K562 (cell line): ENCODE data around the gene RFPL3. TPM values are rescaled to one million over a fixed set of nuclear protein-coding genes. Genes with fewer than 3 reads are reported as not detected.

Experiments
- ATAC-seq: fragments of 200-7000 bp; cut with Tn5 transposase; 3 replicates; pipeline ENCODE4 v1.9.1; 2020; ENCODE audit warnings: moderate library complexity
- BruUV-seq: library from RNA; stranded (reverse); fragments of 400-500 nt; replicated peaks from 2 replicates; lab custom pipeline; 2021; lab: Mats Ljungman, UMichigan
- CTCF ChIA-PET: fragments of 300-600 bp; formaldehyde crosslinking; extraction: SDS; loops from one replicate; lab custom pipeline; 2021; ENCODE audit warnings: low intra/inter-chr PET ratio; lab: Yijun Ruan, JAX
- POLR2A ChIA-PET: fragments of 300-600, 350-650 bp; sonication (Branson Sonifier 250); formaldehyde crosslinking; extraction: SDS; loops from one replicate; lab custom pipeline; 2021; ENCODE audit warnings: antibody characterized with exemption, inconsistent platforms; lab: Yijun Ruan, JAX
- DNase-seq, 4 experiments: peaks; one replicate each; pipeline versions ENCODE4 v3.0.0 to v3.0.0-alpha.2; 2011 to 2018; ENCODE audit warnings: low spot score in 3 of 4, mixed read lengths in 3 of 4; ENCODE audit errors: extremely low read depth in 1 of 4
- FAIRE-seq: peaks from 2 replicates; lab custom pipeline; 2011; peaks lifted over from hg19 to GRCh38; lab: Jason Lieb, UNC
- H2AFZ ChIP-seq: 2 replicates; pipeline ENCODE4 v1.6.0; 2011; ENCODE audit warnings: low read depth, low read length, control low read depth, inconsistent platforms
- H3K27ac ChIP-seq: fragments of 200-600 bp; 3 replicates; pipeline ENCODE4 v1.8.0; 2011; ENCODE audit warnings: low read depth, mild to moderate bottlenecking, control low read depth, inconsistent platforms, low read length, moderate library complexity, mixed read lengths; ENCODE audit errors: extremely low read depth
- H3K27me3 ChIP-seq, 2 experiments: fragments of 300-600 bp in 1 of 2; 2 replicates in 1 of 2; 3 replicates in 1 of 2; pipeline versions ENCODE4 v1.6.0 to v1.8.0; 2011; ENCODE audit warnings: inconsistent platforms in 2 of 2, low read length in 2 of 2, mild to moderate bottlenecking in 1 of 2, mixed read lengths in 1 of 2, moderate library complexity in 1 of 2; ENCODE audit not compliant: control insufficient read depth in 2 of 2, insufficient read depth in 2 of 2
- H3K36me3 ChIP-seq: fragments of 300-600 bp; 3 replicates; pipeline ENCODE4 v1.8.0; 2011; ENCODE audit warnings: mild to moderate bottlenecking, low read length, inconsistent platforms; ENCODE audit not compliant: control insufficient read depth, insufficient read depth
- H3K4me1 ChIP-seq, 2 experiments: fragments of 200-600 bp in 1 of 2; replicated peaks in 1 of 2; 2 replicates in 1 of 2; 3 replicates in 1 of 2; pipeline versions ENCODE4 v1.5.1 to v1.8.0; 2011; ENCODE audit warnings: inconsistent platforms in 2 of 2, low read length in 2 of 2, mild to moderate bottlenecking in 1 of 2, mixed read lengths in 1 of 2, moderate library complexity in 1 of 2; ENCODE audit not compliant: control insufficient read depth in 2 of 2, insufficient read depth in 2 of 2
- H3K4me2 ChIP-seq: 2 replicates; pipeline ENCODE4 v1.6.1; 2011; ENCODE audit warnings: low read length, control low read depth, inconsistent platforms, mixed read lengths; ENCODE audit not compliant: insufficient read depth
- H3K4me3 ChIP-seq: fragments of 200-600 bp; sonication (generic), shearing (Covaris generic); 2 replicates; pipeline ENCODE4 v1.5.1; 2016; ENCODE audit warnings: control low read depth, inconsistent platforms
- H3K79me2 ChIP-seq: fragments of 200-600 bp; 3 replicates; pipeline ENCODE4 v1.8.0; 2011; ENCODE audit warnings: low read length, inconsistent platforms; ENCODE audit not compliant: control insufficient read depth, insufficient read depth
- H3K9ac ChIP-seq, 2 experiments: 2 replicates each; pipeline versions ENCODE4 v1.6.0 to v1.6.1; 2011; ENCODE audit warnings: low read depth in 2 of 2, low read length in 2 of 2, control low read depth in 1 of 2, inconsistent platforms in 1 of 2, mild to moderate bottlenecking in 1 of 2, mixed read lengths in 1 of 2; ENCODE audit not compliant: insufficient read depth in 1 of 2
- H3K9me1 ChIP-seq: one replicate; pipeline ENCODE4 v1.6.0; 2011; ENCODE audit warnings: inconsistent platforms, mild to moderate bottlenecking, low read length, moderate library complexity; ENCODE audit not compliant: control insufficient read depth, insufficient read depth
- H3K9me3 ChIP-seq: replicated peaks from 2 replicates; pipeline ENCODE4 v1.5.1; 2011; ENCODE audit warnings: low read depth, low read length, inconsistent platforms; ENCODE audit not compliant: control insufficient read depth, insufficient read depth
- H4K20me1 ChIP-seq: replicated peaks from 2 replicates; pipeline ENCODE4 v1.6.1; 2011; ENCODE audit warnings: low read length, inconsistent platforms, mixed read lengths; ENCODE audit not compliant: control insufficient read depth, insufficient read depth
- BCLAF1 ChIP-seq, 2 experiments: fragments of 450-650 bp in 1 of 2; IDR thresholded peaks; 2 replicates each; pipeline ENCODE4 v1.6.1; 2011 to 2017; ENCODE audit warnings: low read depth in 2 of 2, antibody characterized with exemption in 1 of 2, borderline replicate concordance in 1 of 2, low read length in 1 of 2, mild to moderate bottlenecking in 1 of 2, mixed read lengths in 1 of 2; ENCODE audit not compliant: control insufficient read depth in 1 of 2
- BDP1 ChIP-seq: IDR thresholded peaks from 3 replicates; pipeline ENCODE4 v1.6.1; 2011; ENCODE audit not compliant: insufficient read length, insufficient read depth
- CAMTA2 ChIP-seq: fragments of 250-450 bp; sonication (Bioruptor Pico); conservative IDR thresholded peaks from 2 replicates; pipeline ENCODE4 v1.5.1; 2022
- CREB5 ChIP-seq: fragments of 250-450 bp; sonication (Bioruptor Pico); IDR thresholded peaks from 2 replicates; pipeline ENCODE4 v1.5.0; 2020; ENCODE audit warnings: mild to moderate bottlenecking
- ETV5 ChIP-seq: sonication (generic); formaldehyde crosslinking; IDR thresholded peaks from 2 replicates; pipeline ENCODE4 v1.4.0; 2020; ENCODE audit warnings: low read depth, mild to moderate bottlenecking, missing genetic modification reagents
- FOSL1 ChIP-seq: fragments of 200-800 bp; sonication (Bioruptor generic); conservative IDR thresholded peaks from 2 replicates; pipeline ENCODE4 v1.6.1; 2016; ENCODE audit warnings: missing genetic modification characterization, missing compliant biosample characterization
- KDM2B ChIP-seq: fragments of 250-450 bp; sonication (Bioruptor Pico); IDR thresholded peaks from 2 replicates; pipeline ENCODE4 v1.8.0; 2021; ENCODE audit warnings: mild to moderate bottlenecking, moderate library complexity
- PCBP2 ChIP-seq: fragments of 200-400 bp; formaldehyde crosslinking; IDR thresholded peaks from 2 replicates; pipeline ENCODE4 v1.6.1; 2018; ENCODE audit warnings: low read length, low read depth, mild to moderate bottlenecking, moderate library complexity; ENCODE audit not compliant: poor library complexity, severe bottlenecking
- POLR2H ChIP-seq: IDR thresholded peaks from 2 replicates; pipeline ENCODE4 v1.6.1; 2016; ENCODE audit warnings: missing genetic modification characterization, low read depth, mild to moderate bottlenecking, control low read depth, missing compliant biosample characterization, moderate library complexity
- TAL1 ChIP-seq: fragments of 450-650 bp; IDR thresholded peaks from 2 replicates; pipeline ENCODE4 v1.6.1; 2016; ENCODE audit warnings: mild to moderate bottlenecking
- TBL1XR1 ChIP-seq, 2 experiments: IDR thresholded peaks; 2 replicates each; pipeline ENCODE4 v1.6.1; 2012; ENCODE audit warnings: improper control_type of control experiment in 2 of 2, low read length in 2 of 2, mild to moderate bottlenecking in 1 of 2
- ZBTB8A ChIP-seq: fragments of 450-650 bp; IDR thresholded peaks from 2 replicates; pipeline ENCODE4 v1.6.1; 2018; ENCODE audit warnings: mild to moderate bottlenecking, moderate library complexity; ENCODE audit not compliant: partially characterized antibody
- WGBS: fragments of 100-300 bp; shearing (Covaris generic); methylation state at CpG from one replicate; pipeline ENCODE4 v1.1.6; 2016; ENCODE audit warnings: low coverage, mixed read lengths; ENCODE audit not compliant: insufficient coverage; ENCODE audit errors: missing lambda C conversion rate; 5-methylcytosine and 5-hydroxymethylcytosine counted together
- in situ Hi-C: fragments of 300-500 bp; cut with MboI; formaldehyde crosslinking; loops from 4 replicates; pipeline ENCODE4 v1.15.0; 2018; ENCODE audit warnings: inconsistent platforms, mixed read lengths
- intact Hi-C: fragments of 100-400 bp; cut with micrococcal nuclease; formaldehyde crosslinking; loops from 2 replicates; pipeline ENCODE4 v1.14.2; 2022
- polyA plus RNA-seq, 8 experiments: library from polyadenylated mRNA; depleted of rRNA in 4 of 8; stranded (reverse) in 5 of 8; unstranded in 3 of 8; fragments of >200 nt; fragmentation: Nextera tagmentation in 2 of 8; fragmentation: Illumina TruSeq in 1 of 8; extraction: Ambion mirVana in 2 of 8; extraction: Trizol in 1 of 8; gene quantifications; 2 replicates each; pipeline versions ENCODE4 v1.2.1 to v1.2.3, GENCODE V29; 2011 to 2014; ENCODE audit warnings: inconsistent platforms in 1 of 8, missing spikeins in 1 of 8
- total RNA-seq, 7 experiments: library from RNA; depleted of rRNA in 6 of 7; stranded (reverse); fragments of >200 nt in 6 of 7; fragmentation: Illumina TruSeq in 2 of 7; extraction: Trizol in 2 of 7; gene quantifications; 2 replicates each; pipeline versions ENCODE4 v1.2.1 to v1.2.3, GENCODE V29; 2011 to 2021; ENCODE audit warnings: low replicate concordance in 1 of 7
- TF ChIP-seq, protein P1 (sequence below): fragments of 450-650 bp; formaldehyde crosslinking; IDR thresholded peaks from 2 replicates; pipeline ENCODE4 v1.4.0; 2020; ENCODE audit warnings: mild to moderate bottlenecking, moderate library complexity
- TF ChIP-seq, protein P2 (sequence below): fragments of 250-450 bp; sonication (Bioruptor Pico); IDR thresholded peaks from 2 replicates; pipeline ENCODE4 v1.8.0; 2022; ENCODE audit warnings: inconsistent platforms, mild to moderate bottlenecking, moderate library complexity, borderline replicate concordance

Gene RFPL3
- total and polyA plus RNA-seq, 9 of the 15 experiments (the other 6 are each of a cell fraction or from before 2014, with no cell fraction given): not detected

- no peak for FAIRE-seq
- Histone ChIP-seq H3K9me1 (no peaks in the 10 kb centered on the region), H3K9ac (no peak overlapping the region), H3K9me3 (no peaks in the 10 kb centered on the region), H3K79me2 (peaks cover 34% of the 10 kb centered on the region), H4K20me1 (no peaks in the 10 kb centered on the region; the same call in 1 of the 2 replicates), H3K4me2 (no peak overlapping the region), H2AFZ (no peak overlapping the region), H3K27me3 (no peaks in the 10 kb centered on the region), H3K4me1 (peaks cover 4 to 9% of the 10 kb centered on the region in 2 experiments; a peak in 3 of 5 replicates), H3K4me3 (no peak overlapping the region), H3K36me3 (peaks cover 61% of the 10 kb centered on the region; the same call in 2 of the 3 replicates)
- 94% methylated on average over 3 of the region's 3 CpGs for WGBS
- CTCF ChIA-PET: no interaction called here
- no peak for ATAC-seq
- POLR2A ChIA-PET: no interaction called here
- no peak for DNase-seq
- TF ChIP-seq CREB5 (CRISPR knock-in tag) (no peak), PCBP2 (no peak), BCLAF1 (IDR thresholded peaks at IDR 0.05; ENCODE audit: borderline replicate concordance in 1 of 2, control insufficient read depth in 1 of 2, low read depth in 2 of 2, low read length in 1 of 2) (no peak), CAMTA2 (CRISPR knock-in tag) (no peak), BDP1 (no peak), TAL1 (no peak), ZBTB8A (no peak), TBL1XR1 (IDR thresholded peaks at IDR 0.05; ENCODE audit: low read length in 2 of 2) (no peak), POLR2H (no peak), ETV5 (CRISPR knock-in tag) (no peak), FOSL1 (tag) (no peak), KDM2B (no peak)
- TF ChIP-seq, protein P1, sequence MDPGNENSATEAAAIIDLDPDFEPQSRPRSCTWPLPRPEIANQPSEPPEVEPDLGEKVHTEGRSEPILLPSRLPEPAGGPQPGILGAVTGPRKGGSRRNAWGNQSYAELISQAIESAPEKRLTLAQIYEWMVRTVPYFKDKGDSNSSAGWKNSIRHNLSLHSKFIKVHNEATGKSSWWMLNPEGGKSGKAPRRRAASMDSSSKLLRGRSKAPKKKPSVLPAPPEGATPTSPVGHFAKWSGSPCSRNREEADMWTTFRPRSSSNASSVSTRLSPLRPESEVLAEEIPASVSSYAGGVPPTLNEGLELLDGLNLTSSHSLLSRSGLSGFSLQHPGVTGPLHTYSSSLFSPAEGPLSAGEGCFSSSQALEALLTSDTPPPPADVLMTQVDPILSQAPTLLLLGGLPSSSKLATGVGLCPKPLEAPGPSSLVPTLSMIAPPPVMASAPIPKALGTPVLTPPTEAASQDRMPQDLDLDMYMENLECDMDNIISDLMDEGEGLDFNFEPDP (CRISPR knock-in tag): no peak
- TF ChIP-seq, protein P2, sequence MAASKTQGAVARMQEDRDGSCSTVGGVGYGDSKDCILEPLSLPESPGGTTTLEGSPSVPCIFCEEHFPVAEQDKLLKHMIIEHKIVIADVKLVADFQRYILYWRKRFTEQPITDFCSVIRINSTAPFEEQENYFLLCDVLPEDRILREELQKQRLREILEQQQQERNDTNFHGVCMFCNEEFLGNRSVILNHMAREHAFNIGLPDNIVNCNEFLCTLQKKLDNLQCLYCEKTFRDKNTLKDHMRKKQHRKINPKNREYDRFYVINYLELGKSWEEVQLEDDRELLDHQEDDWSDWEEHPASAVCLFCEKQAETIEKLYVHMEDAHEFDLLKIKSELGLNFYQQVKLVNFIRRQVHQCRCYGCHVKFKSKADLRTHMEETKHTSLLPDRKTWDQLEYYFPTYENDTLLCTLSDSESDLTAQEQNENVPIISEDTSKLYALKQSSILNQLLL (CRISPR knock-in tag): no peak
- TF ChIP-seq, all 486 proteins: peak for 0
- no TSS peak for BruUV-seq
- no peak overlapping the region for H3K27ac ChIP-seq
- intact Hi-C loops (no loop called here), in situ Hi-C loops (no loop called here)
Observed at GRCh38 chr22:32407312-32407711, 49.6 kb downstream of the RFPL3 start.
